ENCODE measurements around the gene RNU7-1. TPM values are rescaled to one million over a fixed set of nuclear protein-coding genes. Genes with fewer than 3 reads are reported as not detected.
A peak's percentile ranks its signal among the peaks of the same experiment; 100 is the strongest.

Gene RNU7-1
- total and polyA plus RNA-seq, 9 of the 15 experiments (the other 6 are each of a cell fraction or from before 2014, with no cell fraction given), result not detected

DNA sequence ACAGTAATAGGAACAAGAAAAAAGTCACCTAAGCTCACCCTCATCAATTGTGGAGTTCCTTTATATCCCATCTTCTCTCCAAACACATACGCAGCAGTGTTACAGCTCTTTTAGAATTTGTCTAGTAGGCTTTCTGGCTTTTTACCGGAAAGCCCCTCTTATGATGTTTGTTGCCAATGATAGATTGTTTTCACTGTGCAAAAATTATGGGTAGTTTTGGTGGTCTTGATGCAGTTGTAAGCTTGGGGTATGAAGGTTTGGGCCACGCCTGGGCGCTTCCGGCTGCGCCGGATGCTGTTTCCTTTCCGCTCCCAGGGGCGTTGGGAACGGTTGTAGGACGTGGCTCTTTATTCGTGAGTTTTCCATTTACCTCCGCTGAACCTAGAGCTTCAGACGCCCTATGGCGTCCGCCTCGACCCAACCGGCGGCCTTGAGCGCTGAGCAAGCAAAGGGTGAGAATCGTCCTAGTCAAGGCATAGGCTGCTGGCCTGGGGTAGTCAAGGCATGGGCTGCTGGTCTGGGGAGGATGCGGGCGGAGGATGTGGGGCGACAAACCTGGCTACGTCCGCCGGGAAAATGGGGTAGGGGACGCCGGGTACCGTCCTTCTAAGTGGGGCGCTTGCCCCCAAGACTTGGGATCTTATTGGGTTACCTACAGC is at the start of gene RNU7-1, which contains the start of gene C12orf57 (continued):
- TF ChIP-seq, protein P1, sequence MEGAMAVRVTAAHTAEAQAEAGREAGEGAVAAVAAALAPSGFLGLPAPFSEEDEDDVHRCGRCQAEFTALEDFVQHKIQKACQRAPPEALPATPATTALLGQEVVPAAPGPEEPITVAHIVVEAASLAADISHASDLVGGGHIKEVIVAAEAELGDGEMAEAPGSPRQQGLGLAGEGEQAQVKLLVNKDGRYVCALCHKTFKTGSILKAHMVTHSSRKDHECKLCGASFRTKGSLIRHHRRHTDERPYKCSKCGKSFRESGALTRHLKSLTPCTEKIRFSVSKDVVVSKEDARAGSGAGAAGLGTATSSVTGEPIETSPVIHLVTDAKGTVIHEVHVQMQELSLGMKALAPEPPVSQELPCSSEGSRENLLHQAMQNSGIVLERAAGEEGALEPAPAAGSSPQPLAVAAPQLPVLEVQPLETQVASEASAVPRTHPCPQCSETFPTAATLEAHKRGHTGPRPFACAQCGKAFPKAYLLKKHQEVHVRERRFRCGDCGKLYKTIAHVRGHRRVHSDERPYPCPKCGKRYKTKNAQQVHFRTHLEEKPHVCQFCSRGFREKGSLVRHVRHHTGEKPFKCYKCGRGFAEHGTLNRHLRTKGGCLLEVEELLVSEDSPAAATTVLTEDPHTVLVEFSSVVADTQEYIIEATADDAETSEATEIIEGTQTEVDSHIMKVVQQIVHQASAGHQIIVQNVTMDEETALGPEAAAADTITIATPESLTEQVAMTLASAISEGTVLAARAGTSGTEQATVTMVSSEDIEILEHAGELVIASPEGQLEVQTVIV (CRISPR knock-in tag; IDR thresholded peaks at IDR 0.05; ENCODE audit: borderline replicate concordance), result peak; percentile 89
- TF ChIP-seq, protein P2, sequence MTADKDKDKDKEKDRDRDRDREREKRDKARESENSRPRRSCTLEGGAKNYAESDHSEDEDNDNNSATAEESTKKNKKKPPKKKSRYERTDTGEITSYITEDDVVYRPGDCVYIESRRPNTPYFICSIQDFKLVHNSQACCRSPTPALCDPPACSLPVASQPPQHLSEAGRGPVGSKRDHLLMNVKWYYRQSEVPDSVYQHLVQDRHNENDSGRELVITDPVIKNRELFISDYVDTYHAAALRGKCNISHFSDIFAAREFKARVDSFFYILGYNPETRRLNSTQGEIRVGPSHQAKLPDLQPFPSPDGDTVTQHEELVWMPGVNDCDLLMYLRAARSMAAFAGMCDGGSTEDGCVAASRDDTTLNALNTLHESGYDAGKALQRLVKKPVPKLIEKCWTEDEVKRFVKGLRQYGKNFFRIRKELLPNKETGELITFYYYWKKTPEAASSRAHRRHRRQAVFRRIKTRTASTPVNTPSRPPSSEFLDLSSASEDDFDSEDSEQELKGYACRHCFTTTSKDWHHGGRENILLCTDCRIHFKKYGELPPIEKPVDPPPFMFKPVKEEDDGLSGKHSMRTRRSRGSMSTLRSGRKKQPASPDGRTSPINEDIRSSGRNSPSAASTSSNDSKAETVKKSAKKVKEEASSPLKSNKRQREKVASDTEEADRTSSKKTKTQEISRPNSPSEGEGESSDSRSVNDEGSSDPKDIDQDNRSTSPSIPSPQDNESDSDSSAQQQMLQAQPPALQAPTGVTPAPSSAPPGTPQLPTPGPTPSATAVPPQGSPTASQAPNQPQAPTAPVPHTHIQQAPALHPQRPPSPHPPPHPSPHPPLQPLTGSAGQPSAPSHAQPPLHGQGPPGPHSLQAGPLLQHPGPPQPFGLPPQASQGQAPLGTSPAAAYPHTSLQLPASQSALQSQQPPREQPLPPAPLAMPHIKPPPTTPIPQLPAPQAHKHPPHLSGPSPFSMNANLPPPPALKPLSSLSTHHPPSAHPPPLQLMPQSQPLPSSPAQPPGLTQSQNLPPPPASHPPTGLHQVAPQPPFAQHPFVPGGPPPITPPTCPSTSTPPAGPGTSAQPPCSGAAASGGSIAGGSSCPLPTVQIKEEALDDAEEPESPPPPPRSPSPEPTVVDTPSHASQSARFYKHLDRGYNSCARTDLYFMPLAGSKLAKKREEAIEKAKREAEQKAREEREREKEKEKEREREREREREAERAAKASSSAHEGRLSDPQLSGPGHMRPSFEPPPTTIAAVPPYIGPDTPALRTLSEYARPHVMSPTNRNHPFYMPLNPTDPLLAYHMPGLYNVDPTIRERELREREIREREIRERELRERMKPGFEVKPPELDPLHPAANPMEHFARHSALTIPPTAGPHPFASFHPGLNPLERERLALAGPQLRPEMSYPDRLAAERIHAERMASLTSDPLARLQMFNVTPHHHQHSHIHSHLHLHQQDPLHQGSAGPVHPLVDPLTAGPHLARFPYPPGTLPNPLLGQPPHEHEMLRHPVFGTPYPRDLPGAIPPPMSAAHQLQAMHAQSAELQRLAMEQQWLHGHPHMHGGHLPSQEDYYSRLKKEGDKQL (CRISPR knock-in tag; IDR thresholded peaks at IDR 0.05; ENCODE audit: borderline replicate concordance), result no peak; the same call in 1 of the 2 replicates
- TF ChIP-seq, protein P3, sequence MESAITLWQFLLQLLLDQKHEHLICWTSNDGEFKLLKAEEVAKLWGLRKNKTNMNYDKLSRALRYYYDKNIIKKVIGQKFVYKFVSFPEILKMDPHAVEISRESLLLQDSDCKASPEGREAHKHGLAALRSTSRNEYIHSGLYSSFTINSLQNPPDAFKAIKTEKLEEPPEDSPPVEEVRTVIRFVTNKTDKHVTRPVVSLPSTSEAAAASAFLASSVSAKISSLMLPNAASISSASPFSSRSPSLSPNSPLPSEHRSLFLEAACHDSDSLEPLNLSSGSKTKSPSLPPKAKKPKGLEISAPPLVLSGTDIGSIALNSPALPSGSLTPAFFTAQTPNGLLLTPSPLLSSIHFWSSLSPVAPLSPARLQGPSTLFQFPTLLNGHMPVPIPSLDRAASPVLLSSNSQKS (CRISPR knock-in tag; IDR thresholded peaks at IDR 0.05), result peak; percentile 93
- TF ChIP-seq, protein P4, sequence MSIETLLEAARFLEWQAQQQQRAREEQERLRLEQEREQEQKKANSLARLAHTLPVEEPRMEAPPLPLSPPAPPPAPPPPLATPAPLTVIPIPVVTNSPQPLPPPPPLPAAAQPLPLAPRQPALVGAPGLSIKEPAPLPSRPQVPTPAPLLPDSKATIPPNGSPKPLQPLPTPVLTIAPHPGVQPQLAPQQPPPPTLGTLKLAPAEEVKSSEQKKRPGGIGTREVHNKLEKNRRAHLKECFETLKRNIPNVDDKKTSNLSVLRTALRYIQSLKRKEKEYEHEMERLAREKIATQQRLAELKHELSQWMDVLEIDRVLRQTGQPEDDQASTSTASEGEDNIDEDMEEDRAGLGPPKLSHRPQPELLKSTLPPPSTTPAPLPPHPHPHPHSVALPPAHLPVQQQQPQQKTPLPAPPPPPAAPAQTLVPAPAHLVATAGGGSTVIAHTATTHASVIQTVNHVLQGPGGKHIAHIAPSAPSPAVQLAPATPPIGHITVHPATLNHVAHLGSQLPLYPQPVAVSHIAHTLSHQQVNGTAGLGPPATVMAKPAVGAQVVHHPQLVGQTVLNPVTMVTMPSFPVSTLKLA (conservative IDR thresholded peaks at IDR 0.05), result peak in 1 of 2 experiments; percentile 22; a peak in 2 of 4 replicates
- TF ChIP-seq, protein P5, sequence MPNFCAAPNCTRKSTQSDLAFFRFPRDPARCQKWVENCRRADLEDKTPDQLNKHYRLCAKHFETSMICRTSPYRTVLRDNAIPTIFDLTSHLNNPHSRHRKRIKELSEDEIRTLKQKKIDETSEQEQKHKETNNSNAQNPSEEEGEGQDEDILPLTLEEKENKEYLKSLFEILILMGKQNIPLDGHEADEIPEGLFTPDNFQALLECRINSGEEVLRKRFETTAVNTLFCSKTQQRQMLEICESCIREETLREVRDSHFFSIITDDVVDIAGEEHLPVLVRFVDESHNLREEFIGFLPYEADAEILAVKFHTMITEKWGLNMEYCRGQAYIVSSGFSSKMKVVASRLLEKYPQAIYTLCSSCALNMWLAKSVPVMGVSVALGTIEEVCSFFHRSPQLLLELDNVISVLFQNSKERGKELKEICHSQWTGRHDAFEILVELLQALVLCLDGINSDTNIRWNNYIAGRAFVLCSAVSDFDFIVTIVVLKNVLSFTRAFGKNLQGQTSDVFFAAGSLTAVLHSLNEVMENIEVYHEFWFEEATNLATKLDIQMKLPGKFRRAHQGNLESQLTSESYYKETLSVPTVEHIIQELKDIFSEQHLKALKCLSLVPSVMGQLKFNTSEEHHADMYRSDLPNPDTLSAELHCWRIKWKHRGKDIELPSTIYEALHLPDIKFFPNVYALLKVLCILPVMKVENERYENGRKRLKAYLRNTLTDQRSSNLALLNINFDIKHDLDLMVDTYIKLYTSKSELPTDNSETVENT (CRISPR knock-in tag; IDR thresholded peaks at IDR 0.05), result peak; percentile 97
- TF ChIP-seq TEAD2 (tag; IDR thresholded peaks at IDR 0.05), result no peak
- TF ChIP-seq, protein P6, sequence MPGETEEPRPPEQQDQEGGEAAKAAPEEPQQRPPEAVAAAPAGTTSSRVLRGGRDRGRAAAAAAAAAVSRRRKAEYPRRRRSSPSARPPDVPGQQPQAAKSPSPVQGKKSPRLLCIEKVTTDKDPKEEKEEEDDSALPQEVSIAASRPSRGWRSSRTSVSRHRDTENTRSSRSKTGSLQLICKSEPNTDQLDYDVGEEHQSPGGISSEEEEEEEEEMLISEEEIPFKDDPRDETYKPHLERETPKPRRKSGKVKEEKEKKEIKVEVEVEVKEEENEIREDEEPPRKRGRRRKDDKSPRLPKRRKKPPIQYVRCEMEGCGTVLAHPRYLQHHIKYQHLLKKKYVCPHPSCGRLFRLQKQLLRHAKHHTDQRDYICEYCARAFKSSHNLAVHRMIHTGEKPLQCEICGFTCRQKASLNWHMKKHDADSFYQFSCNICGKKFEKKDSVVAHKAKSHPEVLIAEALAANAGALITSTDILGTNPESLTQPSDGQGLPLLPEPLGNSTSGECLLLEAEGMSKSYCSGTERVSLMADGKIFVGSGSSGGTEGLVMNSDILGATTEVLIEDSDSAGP (CRISPR knock-in tag; IDR thresholded peaks at IDR 0.05), result no peak
- TF ChIP-seq ASH1L (IDR thresholded peaks at IDR 0.05; ENCODE audit: borderline replicate concordance, low read depth, partially characterized antibody), result peak; percentile 55
- no peak for TF ChIP-seq HDAC8 (tag; IDR thresholded peaks at IDR 0.05)

Measured in K562 (cell line).